ENCODE data around the gene NRXN3. TPM values are rescaled to one million over a fixed set of nuclear protein-coding genes. Genes with fewer than 3 reads are reported as not detected.

NRXN3 gene
- total and polyA plus RNA-seq, 2 experiments from 2014 or later, result 5.7 to 7.1 TPM

- no peaks in the 10 kb centered on the region for H4K20me1 ChIP-seq (ENCODE audit: insufficient read depth, poor library complexity, severe bottlenecking)
- H2AFZ ChIP-seq, result no peak overlapping the region
- no peak for TF ChIP-seq EZH2 (IDR thresholded peaks at IDR 0.05; ENCODE audit: borderline replicate concordance)
- TF ChIP-seq CTCF (IDR thresholded peaks at IDR 0.05; ENCODE audit: poor library complexity), result no peak
- no peak for TF ChIP-seq EZH2phosphoT487 (IDR thresholded peaks at IDR 0.05; ENCODE audit: low read depth, severe bottlenecking, unreplicated experiment)
- H3K9me2 ChIP-seq (replicated peaks; ENCODE audit: insufficient read depth), result no peaks in the 10 kb centered on the region
- H3K36me3 ChIP-seq (replicated peaks; ENCODE audit: insufficient read depth, low read depth), result no peaks in the 10 kb centered on the region
- H3K9me3 ChIP-seq (ENCODE audit: low read depth), result no peaks in the 10 kb centered on the region
- no peak overlapping the region for H3K4me2 ChIP-seq
- no peak for DNase-seq (ENCODE audit: low spot score)
- no peaks in the 10 kb centered on the region for H3K27me3 ChIP-seq
- no peak overlapping the region for H3K4me3 ChIP-seq
- no peaks in the 10 kb centered on the region for H3K4me1 ChIP-seq (ENCODE audit: insufficient read depth)
- 71% methylated on average over 5 of the region's 5 CpGs for WGBS (ENCODE audit: low lambda C conversion rate, missing lambda C conversion rate)
- no peaks in the 10 kb centered on the region for H3K79me2 ChIP-seq
- no peak overlapping the region for H3K27ac ChIP-seq
Observed at GRCh38 chr14:78666336-78667056, 496.3 kb downstream of the NRXN3 start.

GRCh38 chr14:78667141-78667540 is 497.0 kb downstream of the NRXN3 start:
- Histone ChIP-seq H4K20me1 (ENCODE audit: insufficient read depth, poor library complexity, severe bottlenecking) (no peaks in the 10 kb centered on the region), H3K27me3 (no peaks in the 10 kb centered on the region), H3K27ac (no peak overlapping the region), H2AFZ (no peak overlapping the region), H3K9me3 (ENCODE audit: low read depth) (no peaks in the 10 kb centered on the region), H3K4me1 (ENCODE audit: insufficient read depth) (no peaks in the 10 kb centered on the region), H3K4me2 (no peak overlapping the region), H3K4me3 (no peak overlapping the region), H3K9me2 (replicated peaks; ENCODE audit: insufficient read depth) (no peaks in the 10 kb centered on the region), H3K79me2 (no peaks in the 10 kb centered on the region), H3K36me3 (replicated peaks; ENCODE audit: insufficient read depth, low read depth) (no peaks in the 10 kb centered on the region)
- 77% methylated on average over 1 of the region's 1 CpG for WGBS (ENCODE audit: low lambda C conversion rate, missing lambda C conversion rate)
- no peak for TF ChIP-seq EZH2 (IDR thresholded peaks at IDR 0.05; ENCODE audit: borderline replicate concordance)
- TF ChIP-seq EZH2phosphoT487 (IDR thresholded peaks at IDR 0.05; ENCODE audit: low read depth, severe bottlenecking, unreplicated experiment), result no peak
- DNase-seq (ENCODE audit: low spot score), result no peak

GRCh38 chr14:78673845-78674244 is 503.7 kb downstream of the NRXN3 start:
- Histone ChIP-seq H3K9me3 (ENCODE audit: low read depth) (no peaks in the 10 kb centered on the region), H3K9me2 (replicated peaks; ENCODE audit: insufficient read depth) (no peaks in the 10 kb centered on the region), H3K79me2 (no peaks in the 10 kb centered on the region), H3K36me3 (replicated peaks; ENCODE audit: insufficient read depth, low read depth) (no peaks in the 10 kb centered on the region), H2AFZ (no peak overlapping the region), H3K4me1 (ENCODE audit: insufficient read depth) (no peaks in the 10 kb centered on the region), H3K27me3 (no peaks in the 10 kb centered on the region), H4K20me1 (ENCODE audit: insufficient read depth, poor library complexity, severe bottlenecking) (no peaks in the 10 kb centered on the region), H3K4me2 (no peak overlapping the region), H3K4me3 (no peak overlapping the region), H3K27ac (no peak overlapping the region)
- no peak for DNase-seq (ENCODE audit: low spot score)
- TF ChIP-seq EZH2phosphoT487 (IDR thresholded peaks at IDR 0.05; ENCODE audit: low read depth, severe bottlenecking, unreplicated experiment) (no peak), CTCF (IDR thresholded peaks at IDR 0.05; ENCODE audit: poor library complexity) (no peak), EZH2 (IDR thresholded peaks at IDR 0.05; ENCODE audit: borderline replicate concordance) (no peak)
- WGBS (ENCODE audit: low lambda C conversion rate, missing lambda C conversion rate), result 82% methylated on average over 3 of the region's 3 CpGs

- Histone ChIP-seq H3K79me2 (no peaks in the 10 kb centered on the region), H3K36me3 (replicated peaks; ENCODE audit: insufficient read depth, low read depth) (no peaks in the 10 kb centered on the region), H3K9me3 (ENCODE audit: low read depth) (no peaks in the 10 kb centered on the region), H3K27me3 (no peaks in the 10 kb centered on the region), H3K4me1 (ENCODE audit: insufficient read depth) (no peaks in the 10 kb centered on the region), H4K20me1 (ENCODE audit: insufficient read depth, poor library complexity, severe bottlenecking) (no peaks in the 10 kb centered on the region), H3K4me2 (no peak overlapping the region), H2AFZ (no peak overlapping the region), H3K4me3 (no peak overlapping the region), H3K9me2 (replicated peaks; ENCODE audit: insufficient read depth) (no peaks in the 10 kb centered on the region), H3K27ac (no peak overlapping the region)
- TF ChIP-seq EZH2phosphoT487 (IDR thresholded peaks at IDR 0.05; ENCODE audit: low read depth, severe bottlenecking, unreplicated experiment), result no peak
- TF ChIP-seq EZH2 (IDR thresholded peaks at IDR 0.05; ENCODE audit: borderline replicate concordance), result no peak
- no peak for TF ChIP-seq CTCF (IDR thresholded peaks at IDR 0.05; ENCODE audit: poor library complexity)
- DNase-seq (ENCODE audit: low spot score), result no peak
Observed at GRCh38 chr14:78674820-78675219, 504.6 kb downstream of the NRXN3 start.
